Activated CD4-positive, alpha-beta memory T cell treated with anti-CD3 and anti-CD28 coated beads for 36 hours (primary cell): ENCODE measurements around the gene CD84. TPM values are rescaled to one million over a fixed set of nuclear protein-coding genes. Genes with fewer than 3 reads are reported as not detected.
"Not testable (repeated sequence)": the region's sequence is repeated elsewhere in the genome, so short reads cannot be mapped to it uniquely, and the experiment has no call there.

Experiments used
- CTCF ChIA-PET: fragments of 350-600 bp; sonication (Branson Sonifier 250); formaldehyde crosslinking; loops from one replicate; lab custom pipeline; 2021; ENCODE audit warnings: antibody characterized with exemption, inconsistent platforms; lab: Charles Lee
- POLR2A ChIA-PET: fragments of 350-600 bp; sonication (Branson Sonifier 250); formaldehyde crosslinking; loops from one replicate; lab custom pipeline; 2021; ENCODE audit warnings: antibody characterized with exemption; lab: Charles Lee
- DNase-seq: peaks from one replicate; pipeline ENCODE4 v3.0.0-alpha.2; 2020
- H3K27ac Mint-ChIP-seq: one replicate; pipeline ENCODE4 v1.8.0; 2021; ENCODE audit warnings: mixed read lengths
- H3K27me3 Mint-ChIP-seq: one replicate; pipeline ENCODE4 v1.8.0; 2021; ENCODE audit warnings: mixed read lengths
- H3K36me3 Mint-ChIP-seq: one replicate; pipeline ENCODE4 v1.8.0; 2021; ENCODE audit warnings: mixed read lengths
- H3K4me1 Mint-ChIP-seq: one replicate; pipeline ENCODE4 v1.8.0; 2021; ENCODE audit warnings: low read depth, mixed read lengths
- H3K4me3 Mint-ChIP-seq: one replicate; pipeline ENCODE4 v1.8.0; 2021; ENCODE audit warnings: mild to moderate bottlenecking, mixed read lengths
- H3K9me3 Mint-ChIP-seq: one replicate; pipeline ENCODE4 v1.8.0; 2021; ENCODE audit warnings: mixed read lengths
- intact Hi-C: fragments of 100-400 bp; cut with micrococcal nuclease; formaldehyde crosslinking; loops from one replicate; pipeline ENCODE4 v1.15.1; 2023
- total RNA-seq, 2 experiments: library from RNA; stranded (reverse); gene quantifications; one replicate each; pipeline ENCODE4 v1.2.3, GENCODE V29; 2021

CD84 gene, protein sequence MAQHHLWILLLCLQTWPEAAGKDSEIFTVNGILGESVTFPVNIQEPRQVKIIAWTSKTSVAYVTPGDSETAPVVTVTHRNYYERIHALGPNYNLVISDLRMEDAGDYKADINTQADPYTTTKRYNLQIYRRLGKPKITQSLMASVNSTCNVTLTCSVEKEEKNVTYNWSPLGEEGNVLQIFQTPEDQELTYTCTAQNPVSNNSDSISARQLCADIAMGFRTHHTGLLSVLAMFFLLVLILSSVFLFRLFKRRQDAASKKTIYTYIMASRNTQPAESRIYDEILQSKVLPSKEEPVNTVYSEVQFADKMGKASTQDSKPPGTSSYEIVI
- 10 to 100 TPM; 18.6 to 20.2 TPM for total RNA-seq

DNA sequence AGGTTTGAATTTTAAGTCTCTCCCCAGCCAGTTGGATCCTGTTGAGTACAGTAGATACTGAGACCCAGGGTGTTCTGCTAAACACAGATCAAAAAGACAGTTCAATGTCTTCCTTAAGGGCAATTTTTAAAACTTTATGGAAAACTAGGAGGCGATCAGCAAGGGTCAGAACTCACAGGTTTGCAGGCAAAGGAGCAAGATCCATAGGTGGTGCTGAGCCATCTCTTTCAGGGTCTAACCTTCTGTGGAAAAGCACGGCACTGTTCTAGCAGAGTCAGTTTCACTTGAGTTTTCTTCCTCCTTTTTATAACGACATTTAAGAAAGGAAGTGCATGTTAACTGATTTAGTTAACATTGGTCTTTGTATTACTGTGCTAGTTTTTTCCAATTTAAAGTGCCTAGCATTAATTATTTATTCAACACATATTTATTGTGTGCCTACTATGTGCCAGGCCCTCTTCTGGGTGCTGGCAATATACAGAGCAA is at the start of gene CD84:
Gene CD84 (minus strand): TSS at position 281 of the 486 bp plus-strand sequence. CDS start 59 bp downstream, at position 222.
- peak within 1 kb of the TSS; percentile 83 for H3K4me3 Mint-ChIP-seq
- H3K4me1 Mint-ChIP-seq, result peaks cover 78% of the 10 kb centered on the region
- no peaks in the 10 kb centered on the region for H3K27me3 Mint-ChIP-seq
- peaks cover 13% of the 10 kb centered on the region for H3K9me3 Mint-ChIP-seq
- peak within 1 kb of the TSS; percentile 96 for H3K27ac Mint-ChIP-seq
- DNase-seq, result no peak
- ChIA-PET POLR2A (interaction anchor here (0.8 to 1.1 kb wide), 2 partner anchors 22 to 28 kb away, joined by 3 read pairs; no protein-coding TSS in a partner anchor), CTCF (interaction anchor here (1.0 to 2.6 kb wide), 2 partner anchors 27 to 35 kb away, joined by 3 to 11 read pairs; no protein-coding TSS in a partner anchor)
- intact Hi-C loops, result loop anchor here (2.0 to 5.0 kb wide), 3 partner anchors 28 to 128 kb away; no protein-coding TSS in a partner anchor
- H3K36me3 Mint-ChIP-seq, result peaks cover 14% of the 10 kb centered on the region

DNA sequence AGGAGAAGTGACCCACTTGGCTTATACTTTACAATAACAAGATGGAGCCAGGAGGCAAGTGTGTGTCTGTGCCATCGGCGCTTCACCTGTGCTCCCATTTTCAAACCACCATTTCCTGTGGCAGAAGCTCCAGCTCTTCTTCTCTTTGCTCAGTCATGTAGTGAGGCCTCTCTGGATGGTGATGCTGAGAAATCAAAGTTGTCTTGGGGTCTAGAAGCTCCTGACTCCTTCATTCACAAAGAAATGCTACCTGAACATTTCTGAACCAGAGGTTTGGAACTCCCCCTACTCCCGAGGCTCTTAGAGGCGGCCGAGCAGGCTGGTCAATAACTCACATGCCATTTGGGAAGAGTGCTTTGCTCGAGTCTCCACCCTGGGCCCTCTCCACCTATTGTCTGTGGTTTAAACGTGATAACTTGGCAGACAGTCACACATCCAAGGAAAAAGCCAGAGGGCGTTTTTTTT is 49.5 kb upstream of the CD84 start:
- ChIA-PET CTCF (interaction anchor here (0.7 to 3.3 kb wide), 4 partner anchors 10 to 46 kb away, joined by 3 to 14 read pairs (median 10); partner anchors contain the start of gene SLAMF1), POLR2A (interaction anchor here (1.1 to 11.8 kb wide), 7 partner anchors 9 to 46 kb away, joined by 3 to 288 read pairs (median 7); partner anchors contain the start of gene SLAMF1)
- Mint-ChIP-seq H3K4me3 (peak overlapping the region; percentile 69), H3K27me3 (no peaks in the 10 kb centered on the region), H3K9me3 (no peaks in the 10 kb centered on the region), H3K4me1 (peaks cover 93% of the 10 kb centered on the region), H3K36me3 (peaks cover 83% of the 10 kb centered on the region), H3K27ac (peak overlapping the region; percentile 98)
- peak; percentile 49 for DNase-seq
- intact Hi-C loops, result loop anchor here (5.0 to 10.0 kb wide), 3 partner anchors 197 to 488 kb away; partner anchors contain the start of genes DCAF8, NIT1 and PFDN2

DNA sequence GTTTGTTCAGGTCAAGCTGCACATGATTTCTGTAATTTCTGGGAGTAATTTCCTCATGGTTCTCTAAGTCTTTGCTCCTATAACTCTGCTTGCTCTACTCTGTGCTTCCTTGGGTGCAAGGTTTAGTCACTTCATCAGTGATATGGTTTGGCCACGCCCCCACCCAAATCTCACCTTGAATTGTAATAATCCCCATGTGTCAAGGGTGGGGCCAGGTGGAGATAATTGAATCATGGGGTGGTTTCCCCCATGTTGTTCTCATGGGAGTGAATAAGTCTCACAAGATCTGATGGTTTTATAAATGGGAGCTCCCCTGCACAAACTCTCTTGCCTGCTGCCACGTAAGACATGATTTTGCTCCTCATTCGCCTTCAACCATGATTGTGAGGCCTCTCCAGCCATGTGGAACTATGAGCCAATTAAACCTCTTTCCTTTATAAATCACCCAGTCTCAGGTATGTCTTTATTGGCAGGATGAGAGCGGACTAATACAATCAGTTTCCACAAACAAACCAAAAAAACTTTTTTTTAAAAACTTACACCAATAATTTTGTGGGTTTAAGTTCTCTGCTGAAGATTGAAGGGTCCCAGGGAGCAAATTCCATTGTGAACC is 48.5 kb upstream of the CD84 start:
- CTCF ChIA-PET, result interaction anchor here (1.0 to 2.5 kb wide), 5 partner anchors 9 to 18 kb away, joined by 3 to 10 read pairs (median 9); no protein-coding TSS in a partner anchor
- intact Hi-C loops, result loop anchor here (1.0 to 10.0 kb wide), 10 partner anchors 11 to 1551 kb away; partner anchors contain the start of genes AIM2, CD84, DCAF8 and LY9
- peak; percentile 91 for DNase-seq
- H3K27me3 Mint-ChIP-seq, H3K9me3 Mint-ChIP-seq: not testable (repeated sequence)
- H3K27ac Mint-ChIP-seq, result peak overlapping the region; percentile 98
- POLR2A ChIA-PET, result interaction anchor here (1.0 to 11.8 kb wide), 12 partner anchors 8 to 490 kb away, joined by 3 to 288 read pairs (median 4); partner anchors contain the start of genes CD48, LY9, NIT1 and PFDN2
- peaks cover 93% of the 10 kb centered on the region for H3K4me1 Mint-ChIP-seq
- H3K36me3 Mint-ChIP-seq, result peaks cover 82% of the 10 kb centered on the region
- H3K4me3 Mint-ChIP-seq, result peak overlapping the region; percentile 55

DNA sequence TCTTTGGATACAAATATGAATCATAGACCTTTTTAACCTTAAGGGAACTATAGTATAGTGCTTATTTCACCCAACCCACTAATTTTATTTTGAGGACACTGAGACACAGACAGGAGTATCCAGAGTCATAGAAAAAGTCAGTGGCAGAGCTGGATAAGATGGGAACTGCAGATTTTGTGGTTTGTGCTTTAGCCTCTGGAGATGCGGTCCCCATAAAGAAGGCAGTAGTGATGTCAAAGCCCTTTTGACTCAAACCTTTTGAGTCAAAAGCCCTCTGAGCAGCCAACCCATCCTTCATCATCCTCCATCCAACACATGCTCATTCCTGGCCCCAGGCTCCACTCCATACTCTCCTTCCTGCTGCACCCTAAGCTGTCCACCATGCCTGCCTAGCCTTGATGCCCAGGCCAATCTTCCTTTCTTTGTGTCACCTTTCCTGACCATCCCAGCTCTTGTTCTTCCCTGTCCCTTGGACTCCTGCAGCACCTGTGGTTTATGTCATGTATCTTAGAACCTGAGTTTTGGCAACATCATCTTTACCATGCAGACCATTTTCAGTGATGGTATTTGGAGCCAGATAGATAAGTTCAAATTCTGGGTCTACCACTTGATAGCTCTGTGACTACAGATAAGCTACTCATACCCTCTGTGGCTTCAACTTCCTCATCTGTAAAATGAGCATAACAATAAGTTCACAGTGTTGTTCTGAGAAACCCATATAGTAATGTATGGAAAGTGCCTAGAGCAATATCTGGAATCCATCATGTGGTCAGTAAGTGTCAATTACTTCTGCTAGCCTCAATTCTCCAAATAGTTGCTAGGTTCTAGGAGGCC is 47.4 kb upstream of the CD84 start:
- CTCF ChIA-PET, result interaction anchor here (0.6 to 2.5 kb wide), 8 partner anchors 8 to 327 kb away, joined by 3 to 10 read pairs (median 3); no protein-coding TSS in a partner anchor
- Mint-ChIP-seq H3K9me3 (no peaks in the 10 kb centered on the region), H3K27me3 (no peaks in the 10 kb centered on the region), H3K27ac (peak overlapping the region; percentile 98), H3K4me1 (peaks cover 95% of the 10 kb centered on the region), H3K4me3 (peak overlapping the region; percentile 70), H3K36me3 (peaks cover 85% of the 10 kb centered on the region)
- POLR2A ChIA-PET, result interaction anchor here (0.7 to 11.8 kb wide), 18 partner anchors 7 to 491 kb away, joined by 3 to 288 read pairs (median 4); partner anchors contain the start of genes CD48, LY9, NIT1 and PFDN2
- intact Hi-C loops, result loop anchor here (1.0 to 10.0 kb wide), 13 partner anchors 12 to 1550 kb away; partner anchors contain the start of genes AIM2, CD84, DCAF8 and LY9
- DNase-seq, result peak; percentile 49

DNA sequence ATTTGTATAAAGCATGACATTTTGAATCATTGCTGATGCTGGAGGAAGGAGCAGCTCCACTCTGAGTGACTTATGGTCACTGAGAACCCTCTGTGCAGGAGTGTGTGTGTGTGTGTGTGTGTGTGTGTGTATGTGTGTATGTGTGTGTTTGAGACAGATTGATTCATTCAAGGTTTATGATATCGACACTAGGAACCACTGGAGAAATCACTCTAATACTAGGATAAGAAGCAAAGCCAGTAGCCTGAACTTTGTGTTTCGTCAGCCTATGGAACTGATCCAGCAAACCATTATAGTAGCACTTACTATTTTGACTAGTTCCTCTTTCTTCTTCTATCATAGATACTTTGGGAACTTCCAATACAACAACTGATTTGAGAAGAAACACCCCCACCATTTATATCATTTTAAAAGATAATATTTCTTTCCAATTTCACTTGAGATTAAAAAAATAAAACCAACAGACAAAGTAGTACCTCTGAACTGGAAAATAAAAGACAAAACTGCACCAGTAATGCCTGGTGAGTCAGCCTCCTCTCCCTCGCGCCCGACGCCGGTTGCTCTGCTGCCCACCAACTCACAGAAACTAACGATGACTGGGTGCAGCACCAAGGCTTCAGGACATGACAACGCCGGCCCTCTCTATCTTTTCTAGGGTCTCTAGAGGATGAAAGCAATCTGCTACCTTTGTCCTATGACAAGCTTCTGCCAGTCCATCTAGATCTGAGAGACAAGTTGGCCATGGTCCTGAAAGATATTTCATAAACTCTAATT is 46.6 kb upstream of the CD84 start:
- POLR2A ChIA-PET, result interaction anchor here (0.5 to 11.8 kb wide), 11 partner anchors 7 to 866 kb away, joined by 3 to 288 read pairs (median 4); partner anchors contain the start of genes CD48 and SLAMF1
- H3K4me1 Mint-ChIP-seq, result peaks cover 94% of the 10 kb centered on the region
- peak overlapping the region; percentile 70 for H3K4me3 Mint-ChIP-seq
- CTCF ChIA-PET, result interaction anchor here (1.1 to 2.5 kb wide), 3 partner anchors 7 to 82 kb away, joined by 3 to 10 read pairs (median 3); no protein-coding TSS in a partner anchor
- no peaks in the 10 kb centered on the region for H3K9me3 Mint-ChIP-seq
- H3K27ac Mint-ChIP-seq, result peak overlapping the region; percentile 98
- intact Hi-C loops, result loop anchor here (1.0 to 10.0 kb wide), 11 partner anchors 39 to 1549 kb away; partner anchors contain the start of genes AIM2, CD84, DCAF8 and LY9
- H3K36me3 Mint-ChIP-seq, result peaks cover 84% of the 10 kb centered on the region
- peak; percentile 86 for DNase-seq
- no peaks in the 10 kb centered on the region for H3K27me3 Mint-ChIP-seq

DNA sequence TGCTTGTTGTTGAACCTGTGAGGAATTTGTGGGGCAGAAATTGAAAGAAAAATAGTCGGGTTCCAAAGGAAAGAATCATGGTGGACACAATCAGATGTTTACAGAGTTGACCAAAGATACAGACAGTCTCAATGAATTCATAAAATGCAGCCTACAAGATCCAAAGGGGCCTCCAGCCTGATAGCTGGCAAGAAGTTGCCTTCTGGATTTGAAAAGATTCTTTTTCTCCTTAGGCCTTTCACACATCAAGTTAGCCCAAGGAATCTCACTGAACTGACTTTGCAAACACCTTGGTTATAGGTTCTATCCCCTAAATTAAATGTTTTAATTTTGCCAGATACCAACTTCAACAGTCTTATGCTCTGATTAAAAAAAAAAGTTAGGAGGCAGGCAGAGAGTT is 46.0 kb upstream of the CD84 start:
- Mint-ChIP-seq H3K4me3 (peak overlapping the region; percentile 70), H3K9me3 (no peaks in the 10 kb centered on the region), H3K4me1 (peaks cover 89% of the 10 kb centered on the region), H3K27me3 (no peaks in the 10 kb centered on the region), H3K27ac (peak overlapping the region; percentile 98), H3K36me3 (peaks cover 79% of the 10 kb centered on the region)
- ChIA-PET POLR2A (interaction anchor here (0.5 to 11.8 kb wide), 6 partner anchors 11 to 866 kb away, joined by 3 to 288 read pairs (median 4); partner anchors contain the start of gene SLAMF1), CTCF (interaction anchor here (0.7 kb wide), 1 partner anchor 17 kb away, joined by 3 read pairs; no protein-coding TSS in a partner anchor)
- DNase-seq, result no peak
- intact Hi-C loops, result loop anchor here (5.0 to 10.0 kb wide), 3 partner anchors 193 to 492 kb away; partner anchors contain the start of genes DCAF8, NIT1 and PFDN2

DNA sequence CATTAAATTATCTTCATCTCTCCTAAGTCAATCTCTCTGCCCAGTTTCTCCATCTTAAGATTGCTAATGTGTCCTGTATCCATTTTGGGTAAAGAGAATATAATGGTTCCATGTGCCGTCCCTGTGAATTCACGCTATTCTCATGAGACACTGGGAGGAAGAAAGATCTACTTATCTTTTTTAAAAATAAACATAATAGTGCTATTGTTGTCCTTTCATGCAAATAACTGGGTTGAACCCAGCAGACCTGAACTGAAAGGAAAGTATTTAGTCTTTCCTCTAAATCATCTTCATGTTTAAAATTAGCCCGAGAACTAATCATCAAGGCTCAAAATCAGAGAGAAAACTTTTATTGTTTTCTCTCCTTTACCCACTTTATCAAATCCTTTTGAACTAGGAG is 45.2 kb upstream of the CD84 start:
- Mint-ChIP-seq H3K9me3 (no peaks in the 10 kb centered on the region), H3K4me1 (peaks cover 89% of the 10 kb centered on the region), H3K36me3 (peaks cover 78% of the 10 kb centered on the region), H3K27me3 (no peaks in the 10 kb centered on the region), H3K4me3 (peak overlapping the region; percentile 70), H3K27ac (peak overlapping the region; percentile 98)
- no peak for DNase-seq
- ChIA-PET CTCF (interaction anchor here (0.7 to 1.5 kb wide), 4 partner anchors 16 to 44 kb away, joined by 3 to 5 read pairs (median 3); no protein-coding TSS in a partner anchor), POLR2A (interaction anchor here (0.6 to 11.8 kb wide), 4 partner anchors 20 to 83 kb away, joined by 3 to 288 read pairs (median 4); partner anchors contain the start of gene SLAMF1)
- intact Hi-C loops, result loop anchor here (10.0 kb wide), 1 partner anchor 360 kb away; the partner anchor contains the start of gene DCAF8

DNA sequence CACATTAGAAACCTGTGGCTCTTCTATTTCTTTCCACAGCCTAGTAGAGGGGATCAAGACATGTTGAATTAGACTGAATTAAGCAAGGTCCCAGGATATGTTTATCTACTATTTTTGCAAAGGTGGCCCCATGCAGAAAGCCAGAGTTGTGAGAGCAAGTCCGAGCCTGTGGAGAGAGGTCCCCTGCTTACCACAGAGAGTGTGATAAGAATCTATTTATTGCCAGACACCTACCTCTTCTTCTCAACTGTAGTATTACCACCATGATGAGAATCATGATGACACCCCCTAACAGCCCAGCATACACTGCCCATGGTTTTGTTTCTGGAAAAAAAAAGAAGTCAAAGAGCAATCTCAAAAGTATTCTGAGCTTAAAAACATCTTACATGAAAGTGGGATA is 44.6 kb upstream of the CD84 start:
- peak overlapping the region; percentile 98 for H3K27ac Mint-ChIP-seq
- DNase-seq, result no peak
- CTCF ChIA-PET, result interaction anchor here (0.9 to 2.0 kb wide), 8 partner anchors 17 to 213 kb away, joined by 3 to 10 read pairs (median 4); no protein-coding TSS in a partner anchor
- H3K4me3 Mint-ChIP-seq, result peak overlapping the region; percentile 70
- H3K9me3 Mint-ChIP-seq, result no peaks in the 10 kb centered on the region
- H3K4me1 Mint-ChIP-seq, result peaks cover 93% of the 10 kb centered on the region
- POLR2A ChIA-PET, result interaction anchor here (0.6 to 11.8 kb wide), 5 partner anchors 9 to 84 kb away, joined by 3 to 288 read pairs (median 4); partner anchors contain the start of gene SLAMF1
- H3K36me3 Mint-ChIP-seq, result peaks cover 82% of the 10 kb centered on the region
- H3K27me3 Mint-ChIP-seq, result no peaks in the 10 kb centered on the region
- intact Hi-C loops, result loop anchor here (1.0 to 10.0 kb wide), 4 partner anchors 16 to 359 kb away; partner anchors contain the start of genes DCAF8 and SLAMF1

DNA sequence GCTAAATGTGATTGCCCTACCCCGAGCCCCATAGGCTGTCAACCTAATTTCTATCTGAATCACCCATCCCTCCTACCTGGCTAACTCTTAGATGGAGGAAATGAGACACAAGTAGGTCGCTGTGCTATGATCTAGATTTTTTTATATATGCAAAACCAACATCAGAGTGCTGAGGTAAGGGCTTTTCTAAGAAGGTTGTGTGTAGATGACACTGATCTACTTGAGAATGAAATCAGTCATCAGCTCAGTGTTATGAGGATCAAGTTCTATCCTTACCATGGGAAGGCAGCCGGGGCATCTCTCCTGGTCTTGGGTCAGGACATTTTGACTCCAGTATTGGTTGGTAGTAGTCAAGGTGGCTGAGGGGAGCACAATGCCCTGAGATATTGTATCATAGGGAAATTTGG is 43.9 kb upstream of the CD84 start:
- intact Hi-C loops, result loop anchor here (1.0 to 10.0 kb wide), 4 partner anchors 17 to 358 kb away; partner anchors contain the start of genes DCAF8 and SLAMF1
- ChIA-PET CTCF (interaction anchor here (0.9 to 2.3 kb wide), 8 partner anchors 12 to 214 kb away, joined by 3 to 10 read pairs (median 5); partner anchors contain the start of gene SLAMF1), POLR2A (interaction anchor here (0.8 to 11.8 kb wide), 7 partner anchors 9 to 361 kb away, joined by 3 to 288 read pairs (median 4); partner anchors contain the start of genes DCAF8 and SLAMF1)
- H3K4me1 Mint-ChIP-seq, result peaks cover 90% of the 10 kb centered on the region
- H3K27ac Mint-ChIP-seq, result peak overlapping the region; percentile 98
- no peaks in the 10 kb centered on the region for H3K27me3 Mint-ChIP-seq
- peaks cover 80% of the 10 kb centered on the region for H3K36me3 Mint-ChIP-seq
- DNase-seq, result peak; percentile 69
- peak overlapping the region; percentile 70 for H3K4me3 Mint-ChIP-seq
- no peaks in the 10 kb centered on the region for H3K9me3 Mint-ChIP-seq
